ENCODE data around the gene ANKRD23. TPM values are rescaled to one million over a fixed set of nuclear protein-coding genes. Genes with fewer than 3 reads are reported as not detected.

The ANKRD23 gene
- total and polyA plus RNA-seq, 2 of the 13 experiments (the other 11 are each of a cell fraction or from before 2014, with no cell fraction given), result 1.5 to 1.6 TPM

DNA sequence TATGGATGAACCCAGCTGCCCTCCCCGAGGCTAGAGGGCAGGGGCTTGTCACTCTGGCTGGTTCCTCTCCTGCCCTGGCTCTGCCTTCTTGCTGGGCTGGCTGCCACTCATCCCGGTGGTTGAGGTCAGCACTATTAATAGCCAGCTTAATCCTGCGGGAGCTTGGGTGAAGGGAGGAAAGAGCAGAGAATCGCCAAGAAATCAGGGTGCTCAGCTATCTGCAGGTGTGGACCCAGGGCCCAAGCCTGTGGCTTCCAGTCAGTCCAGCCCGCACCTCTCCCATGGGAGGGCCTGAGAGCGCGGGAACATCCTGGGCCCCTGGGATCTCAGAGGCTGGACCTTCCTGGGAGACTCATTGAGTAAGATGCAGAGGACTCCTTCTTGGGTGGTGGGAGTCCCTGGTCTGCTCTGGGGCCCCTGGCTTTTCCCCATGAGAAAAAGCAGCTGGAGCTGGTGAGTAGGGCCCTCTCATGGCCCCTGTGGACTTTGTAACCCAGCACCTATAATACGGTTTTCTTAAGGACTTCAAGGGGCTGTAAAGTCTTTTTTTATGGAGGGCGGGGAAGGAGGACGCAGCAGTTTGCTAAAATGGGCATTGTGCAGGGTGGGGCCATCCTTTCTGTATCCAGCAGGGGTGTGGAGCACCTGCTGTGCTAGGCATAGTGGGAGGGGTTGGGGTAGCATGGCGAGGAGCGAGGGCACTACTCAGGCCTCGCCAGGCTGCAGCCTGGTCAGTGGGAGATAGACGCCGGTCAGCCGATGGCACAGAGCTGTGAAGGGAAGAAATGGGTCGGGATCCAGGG, 55.2 kb downstream of the ANKRD23 start:
- Histone ChIP-seq H3K9me3 (ENCODE audit: low read length) (no peaks in the 10 kb centered on the region), H3K79me2 (ENCODE audit: insufficient read depth, low read length) (no peaks in the 10 kb centered on the region), H4K20me1 (ENCODE audit: insufficient read depth, low read length) (no peaks in the 10 kb centered on the region), H2AFZ (ENCODE audit: low read length) (no peak overlapping the region), H3K27ac (ENCODE audit: extremely low read length, insufficient read depth, low read length) (no peak overlapping the region), H3K4me3 (replicated peaks in 1 of 3; ENCODE audit: insufficient read depth in 1 of 3, low read depth in 2 of 3, low read length in 3 of 3) (no peak overlapping the region), H3K4me2 (ENCODE audit: low read depth, low read length) (no peak overlapping the region), H3K9ac (ENCODE audit: insufficient read depth, low read depth, low read length) (no peak overlapping the region), H3K27me3 (ENCODE audit: control insufficient read depth in 1 of 2, insufficient read depth in 2 of 2, low read length in 2 of 2) (no peaks in the 10 kb centered on the region), H3K36me3 (replicated peaks in 1 of 2; ENCODE audit: control insufficient read depth in 1 of 2, insufficient read depth in 2 of 2, low read length in 2 of 2) (no peaks in the 10 kb centered on the region), H3K4me1 (ENCODE audit: insufficient read depth, low read length) (peaks cover 42% of the 10 kb centered on the region)
- WGBS (ENCODE audit: low lambda C conversion rate), result 79% methylated on average over 15 of the region's 17 CpGs
- in situ Hi-C loops (cut with HindIII; ENCODE audit: extremely low pct_ligation_motif_present, low pct_unique_long_range_greater_than_20kb), result no loop called here
- ChIA-PET POLR2A (interaction anchor here (1.3 kb wide), 1 partner anchor 27 kb away, joined by 3 read pairs; the partner anchor contains the start of gene CNNM3), CTCF (ENCODE audit: low intra/inter-chr PET ratio, low total read pairs) (no interaction called here)
- ATAC-seq (peak; percentile 48), FAIRE-seq (no peak), DNase-seq (ENCODE audit: low spot score) (no peak)
- no TSS peak for BruUV-seq (replicated peaks)
- intact Hi-C loops (cut with micrococcal nuclease; ENCODE audit: unreplicated experiment), result no loop called here
- TF ChIP-seq, protein P1, sequence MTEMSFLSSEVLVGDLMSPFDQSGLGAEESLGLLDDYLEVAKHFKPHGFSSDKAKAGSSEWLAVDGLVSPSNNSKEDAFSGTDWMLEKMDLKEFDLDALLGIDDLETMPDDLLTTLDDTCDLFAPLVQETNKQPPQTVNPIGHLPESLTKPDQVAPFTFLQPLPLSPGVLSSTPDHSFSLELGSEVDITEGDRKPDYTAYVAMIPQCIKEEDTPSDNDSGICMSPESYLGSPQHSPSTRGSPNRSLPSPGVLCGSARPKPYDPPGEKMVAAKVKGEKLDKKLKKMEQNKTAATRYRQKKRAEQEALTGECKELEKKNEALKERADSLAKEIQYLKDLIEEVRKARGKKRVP (CRISPR knock-in tag; IDR thresholded peaks at IDR 0.05), result no peak
- TF ChIP-seq POLR2AphosphoS5 (IDR thresholded peaks at IDR 0.05; ENCODE audit: low read depth, low read length) (no peak), HNF1A (IDR thresholded peaks at IDR 0.05; ENCODE audit: low read depth) (no peak), HNF1A (CRISPR knock-in tag; IDR thresholded peaks at IDR 0.05; ENCODE audit: borderline replicate concordance) (no peak), HMGXB4 (CRISPR knock-in tag; IDR thresholded peaks at IDR 0.05; ENCODE audit: borderline replicate concordance in 1 of 2, low read depth in 1 of 2) (no peak), RFXANK (CRISPR knock-in tag; IDR thresholded peaks at IDR 0.05) (no peak), RBAK (CRISPR knock-in tag; IDR thresholded peaks at IDR 0.05) (no peak), NR2F6 (IDR thresholded peaks at IDR 0.05) (no peak), NR2F6 (CRISPR knock-in tag; IDR thresholded peaks at IDR 0.05) (no peak), TSC22D2 (CRISPR knock-in tag; IDR thresholded peaks at IDR 0.05; ENCODE audit: borderline replicate concordance) (no peak), ZNF367 (CRISPR knock-in tag; IDR thresholded peaks at IDR 0.05; ENCODE audit: borderline replicate concordance) (no peak), GATA4 (IDR thresholded peaks at IDR 0.05; ENCODE audit: borderline replicate concordance, low read depth) (no peak), CBFB (CRISPR knock-in tag; IDR thresholded peaks at IDR 0.05) (no peak)
- TF ChIP-seq, protein P2, sequence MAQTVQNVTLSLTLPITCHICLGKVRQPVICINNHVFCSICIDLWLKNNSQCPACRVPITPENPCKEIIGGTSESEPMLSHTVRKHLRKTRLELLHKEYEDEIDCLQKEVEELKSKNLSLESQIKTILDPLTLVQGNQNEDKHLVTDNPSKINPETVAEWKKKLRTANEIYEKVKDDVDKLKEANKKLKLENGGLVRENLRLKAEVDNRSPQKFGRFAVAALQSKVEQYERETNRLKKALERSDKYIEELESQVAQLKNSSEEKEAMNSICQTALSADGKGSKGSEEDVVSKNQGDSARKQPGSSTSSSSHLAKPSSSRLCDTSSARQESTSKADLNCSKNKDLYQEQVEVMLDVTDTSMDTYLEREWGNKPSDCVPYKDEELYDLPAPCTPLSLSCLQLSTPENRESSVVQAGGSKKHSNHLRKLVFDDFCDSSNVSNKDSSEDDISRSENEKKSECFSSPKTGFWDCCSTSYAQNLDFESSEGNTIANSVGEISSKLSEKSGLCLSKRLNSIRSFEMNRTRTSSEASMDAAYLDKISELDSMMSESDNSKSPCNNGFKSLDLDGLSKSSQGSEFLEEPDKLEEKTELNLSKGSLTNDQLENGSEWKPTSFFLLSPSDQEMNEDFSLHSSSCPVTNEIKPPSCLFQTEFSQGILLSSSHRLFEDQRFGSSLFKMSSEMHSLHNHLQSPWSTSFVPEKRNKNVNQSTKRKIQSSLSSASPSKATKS (CRISPR knock-in tag; IDR thresholded peaks at IDR 0.05), result no peak

Data from HepG2 (cell line).